Body of pancreas (tissue), 4 donors: ENCODE data around the gene NDUFV3.

Source experiments
- POLR2A ChIP-seq, 3 donors: fragments of 450-650 bp; IDR thresholded peaks; one replicate each; pipeline ENCODE4 v1.6.1; 2016; ENCODE audit warnings: antibody characterized with exemption in 3 of 3, mild to moderate bottlenecking in 2 of 3
- TF ChIP-seq, protein P1 (sequence below), 7 experiments: fragments of 450-650 bp in 4 of 7; fragments of 200-600 bp in 3 of 7; sonication (generic) in 3 of 7; IDR thresholded peaks; one replicate each; pipeline ENCODE4 v1.5.1; 2016 to 2019; ENCODE audit warnings: antibody characterized with exemption in 7 of 7

GRCh38 chr21:42858185-42858847 is 34.8 kb upstream of the NDUFV3 start:
- no peak for TF ChIP-seq POLR2A (IDR thresholded peaks at IDR 0.05)
- TF ChIP-seq, protein P1, sequence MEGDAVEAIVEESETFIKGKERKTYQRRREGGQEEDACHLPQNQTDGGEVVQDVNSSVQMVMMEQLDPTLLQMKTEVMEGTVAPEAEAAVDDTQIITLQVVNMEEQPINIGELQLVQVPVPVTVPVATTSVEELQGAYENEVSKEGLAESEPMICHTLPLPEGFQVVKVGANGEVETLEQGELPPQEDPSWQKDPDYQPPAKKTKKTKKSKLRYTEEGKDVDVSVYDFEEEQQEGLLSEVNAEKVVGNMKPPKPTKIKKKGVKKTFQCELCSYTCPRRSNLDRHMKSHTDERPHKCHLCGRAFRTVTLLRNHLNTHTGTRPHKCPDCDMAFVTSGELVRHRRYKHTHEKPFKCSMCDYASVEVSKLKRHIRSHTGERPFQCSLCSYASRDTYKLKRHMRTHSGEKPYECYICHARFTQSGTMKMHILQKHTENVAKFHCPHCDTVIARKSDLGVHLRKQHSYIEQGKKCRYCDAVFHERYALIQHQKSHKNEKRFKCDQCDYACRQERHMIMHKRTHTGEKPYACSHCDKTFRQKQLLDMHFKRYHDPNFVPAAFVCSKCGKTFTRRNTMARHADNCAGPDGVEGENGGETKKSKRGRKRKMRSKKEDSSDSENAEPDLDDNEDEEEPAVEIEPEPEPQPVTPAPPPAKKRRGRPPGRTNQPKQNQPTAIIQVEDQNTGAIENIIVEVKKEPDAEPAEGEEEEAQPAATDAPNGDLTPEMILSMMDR (IDR thresholded peaks at IDR 0.05), result no peak
